Activated CD4-positive, alpha-beta T cell treated with anti-CD3 and anti-CD28 coated beads, Interleukin-2, Interleukin-4, amounts not matched to agents 100 ng/mL and 50 ng/mL, durations not matched to agents 16 hours and 8 hours (primary cell): ENCODE results near the gene TMEM121.
"Not testable (repeated sequence)": the region's sequence is repeated elsewhere in the genome, so short reads cannot be mapped to it uniquely, and the experiment has no call there.

ENCODE experiments used
- DNase-seq: peaks from one replicate; pipeline ENCODE4 v3.0.0-alpha.2; 2020; ENCODE audit warnings: low spot score

The TMEM121 gene

GRCh38 chr14:105547072-105547471 lies 20.7 kb downstream of the TMEM121 start:
- not testable (repeated sequence) for DNase-seq

GRCh38 chr14:105547741-105548169 lies 21.4 kb downstream of the TMEM121 start:
- DNase-seq = no peak

- no peak for DNase-seq
Observed at GRCh38 chr14:105549481-105549880, 23.1 kb downstream of the TMEM121 start.

GRCh38 chr14:105554022-105554421 lies 27.6 kb downstream of the TMEM121 start:
- no peak for DNase-seq

DNA sequence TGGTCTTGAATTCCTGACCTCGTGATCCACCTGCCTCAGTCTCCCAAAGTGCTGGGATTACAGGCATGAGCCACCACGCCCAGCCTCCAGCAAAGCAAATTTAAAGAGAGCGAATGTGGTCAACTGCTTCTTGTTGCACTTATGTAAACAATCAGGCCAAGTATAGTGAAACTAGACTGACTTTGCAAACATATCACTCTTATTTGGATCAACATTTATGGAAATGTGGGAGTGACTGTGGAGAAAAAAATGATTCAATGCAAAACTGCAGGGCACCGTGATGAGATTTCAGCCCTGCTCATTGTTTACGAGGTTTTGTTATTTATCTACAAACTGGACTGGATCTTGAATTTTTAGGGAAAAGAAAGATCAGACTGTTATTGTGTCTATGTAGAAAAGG lies 28.1 kb downstream of the TMEM121 start:
- no peak for DNase-seq

DNA sequence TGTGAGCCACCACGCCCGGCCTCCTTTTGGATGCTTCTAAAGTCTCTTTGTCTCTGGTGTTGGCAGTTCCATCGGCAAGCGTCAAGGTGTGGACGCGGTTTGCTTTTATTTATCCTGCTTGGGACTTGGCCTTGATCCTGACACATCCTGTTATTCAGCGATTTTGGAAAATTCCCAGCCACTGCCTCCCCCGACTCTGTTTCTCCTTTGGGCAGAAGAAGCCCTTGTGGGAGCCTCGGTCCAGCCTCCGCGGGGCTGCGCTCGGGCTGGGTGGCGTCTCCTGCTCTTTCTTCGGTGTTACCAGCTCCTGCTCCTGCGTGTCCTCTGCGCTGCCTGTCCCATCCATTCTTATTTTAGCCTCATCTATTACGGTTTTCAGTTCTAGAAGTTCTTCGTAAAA lies 31.3 kb downstream of the TMEM121 start:
- DNase-seq = not testable (repeated sequence)

GRCh38 chr14:105558449-105559154 lies 32.2 kb downstream of the TMEM121 start:
- DNase-seq = not testable (repeated sequence)

- not testable (repeated sequence) for DNase-seq
Observed at GRCh38 chr14:105559384-105560047, 33.1 kb downstream of the TMEM121 start.

DNA sequence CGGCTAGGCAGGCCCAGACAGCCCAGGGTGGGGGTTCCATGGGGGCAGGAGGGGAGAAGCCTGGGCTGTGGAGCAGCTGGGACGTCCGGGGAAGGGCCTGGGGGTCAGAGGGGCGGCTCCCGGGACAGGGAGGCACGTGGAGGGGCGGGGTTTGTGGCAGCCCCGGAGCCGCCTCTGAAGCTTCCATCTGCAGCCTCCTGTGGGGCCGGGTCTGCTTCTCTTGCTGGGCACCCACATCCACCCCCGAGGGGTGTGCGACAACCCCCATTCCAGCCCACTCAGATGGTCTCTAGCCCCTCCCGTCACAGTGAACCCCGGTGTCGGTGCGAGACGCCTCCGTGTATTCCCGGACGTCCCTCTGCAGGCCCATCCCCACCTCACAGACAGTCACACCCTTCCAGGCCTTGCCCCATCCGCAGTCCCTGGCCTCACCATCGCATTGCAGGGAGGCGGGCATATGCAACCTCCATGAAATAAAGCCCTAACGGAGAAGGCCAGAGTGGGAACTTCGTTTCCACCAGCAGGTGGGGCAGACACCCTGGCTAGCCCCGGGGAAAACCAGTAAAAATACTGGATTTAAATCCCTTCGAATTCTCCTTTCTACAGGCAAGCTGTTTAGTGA lies 33.8 kb downstream of the TMEM121 start:
- not testable (repeated sequence) for DNase-seq

GRCh38 chr14:105561345-105561744 lies 35.0 kb downstream of the TMEM121 start:
- not testable (repeated sequence) for DNase-seq

DNA sequence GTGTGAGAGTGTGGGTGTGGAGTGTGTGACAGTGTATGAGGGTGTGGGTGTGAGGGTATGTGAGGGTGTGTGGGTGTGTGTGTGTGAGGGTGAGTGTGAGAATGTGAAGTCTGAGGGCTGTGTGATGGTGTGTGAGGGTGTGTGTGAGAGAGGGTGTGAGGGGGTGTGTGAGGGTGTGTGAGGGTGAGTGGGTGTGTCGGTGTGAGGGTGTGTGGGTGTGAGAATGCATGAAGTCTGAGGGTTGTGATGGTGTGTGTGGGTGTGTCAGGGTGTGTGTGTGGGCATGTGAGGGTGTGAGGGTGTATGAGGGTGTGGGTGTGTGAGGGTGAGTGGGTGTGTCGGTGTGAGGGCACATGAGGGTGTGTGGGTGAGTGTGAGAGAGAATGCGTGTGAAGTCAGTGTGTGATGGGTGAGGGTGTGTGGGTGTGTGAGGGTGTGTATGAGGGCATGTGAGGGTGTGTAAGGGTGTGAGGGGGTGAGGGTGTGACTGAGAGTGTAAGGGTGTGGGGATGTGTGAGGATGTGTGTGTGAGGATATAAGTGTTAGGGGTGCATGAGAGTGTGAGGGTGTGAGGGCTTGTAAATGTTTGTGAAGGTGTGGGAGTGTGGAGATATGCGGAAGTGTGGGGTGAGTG lies 36.4 kb downstream of the TMEM121 start:
- no peak for DNase-seq

GRCh38 chr14:105563347-105563737 lies 37.0 kb downstream of the TMEM121 start:
- DNase-seq = no peak

DNA sequence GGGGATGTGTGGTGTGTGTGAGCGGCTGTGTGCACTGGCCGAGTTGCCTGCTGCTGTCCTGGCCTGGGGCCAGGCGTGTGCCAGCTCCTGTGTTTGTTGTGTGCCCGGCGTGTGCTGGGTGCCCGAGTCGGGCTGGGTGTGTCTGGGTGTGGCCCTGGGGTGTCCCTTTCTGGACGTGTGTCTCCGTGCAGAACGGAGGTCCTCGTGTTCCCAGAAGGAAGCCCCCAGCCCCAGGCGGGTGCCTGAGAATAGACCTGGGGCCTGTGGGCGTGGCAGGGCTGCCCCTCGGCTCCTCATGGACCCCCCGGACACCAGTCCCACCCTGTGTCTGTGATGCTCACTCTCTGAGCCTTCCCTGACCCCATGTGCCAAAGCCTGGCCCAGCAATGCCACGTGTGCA lies 38.2 kb downstream of the TMEM121 start:
- not testable (repeated sequence) for DNase-seq

DNA sequence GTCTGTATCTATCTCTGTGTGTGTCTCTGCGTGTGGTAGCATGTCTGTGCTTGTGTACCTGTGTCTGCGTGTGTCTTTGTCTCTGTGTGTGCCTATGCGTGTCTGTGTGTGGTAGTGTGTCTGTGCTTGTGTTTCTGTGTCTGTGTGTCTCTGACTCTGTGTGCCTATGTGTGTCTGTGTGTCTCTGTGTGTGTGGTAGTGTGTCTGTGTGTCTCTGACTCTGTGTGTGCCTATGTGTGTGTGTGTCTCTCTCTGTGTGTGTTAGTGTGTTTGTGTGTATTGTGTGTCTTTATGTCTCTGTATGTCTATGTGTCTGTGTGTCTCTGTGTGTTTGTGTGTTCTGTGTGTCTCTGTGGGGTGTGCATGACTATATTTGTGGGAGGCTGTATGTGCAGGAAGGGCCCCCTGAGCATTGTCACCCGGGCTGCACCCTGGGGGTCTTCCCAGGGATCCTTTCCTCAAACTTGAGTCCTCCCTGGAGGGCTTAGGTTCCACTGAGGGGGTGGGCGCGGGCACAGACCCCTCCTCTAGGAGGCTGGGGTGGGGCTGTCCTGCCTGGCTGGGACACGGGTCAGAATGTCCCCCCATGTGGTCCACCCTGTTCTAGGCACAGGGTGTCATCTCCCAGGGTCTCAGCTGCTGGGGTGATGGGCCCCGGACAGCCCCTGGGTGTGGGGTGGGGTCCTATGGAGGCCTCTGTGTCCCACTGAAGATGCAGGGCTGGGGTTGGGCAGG lies 39.0 kb downstream of the TMEM121 start:
- not testable (repeated sequence) for DNase-seq

DNA sequence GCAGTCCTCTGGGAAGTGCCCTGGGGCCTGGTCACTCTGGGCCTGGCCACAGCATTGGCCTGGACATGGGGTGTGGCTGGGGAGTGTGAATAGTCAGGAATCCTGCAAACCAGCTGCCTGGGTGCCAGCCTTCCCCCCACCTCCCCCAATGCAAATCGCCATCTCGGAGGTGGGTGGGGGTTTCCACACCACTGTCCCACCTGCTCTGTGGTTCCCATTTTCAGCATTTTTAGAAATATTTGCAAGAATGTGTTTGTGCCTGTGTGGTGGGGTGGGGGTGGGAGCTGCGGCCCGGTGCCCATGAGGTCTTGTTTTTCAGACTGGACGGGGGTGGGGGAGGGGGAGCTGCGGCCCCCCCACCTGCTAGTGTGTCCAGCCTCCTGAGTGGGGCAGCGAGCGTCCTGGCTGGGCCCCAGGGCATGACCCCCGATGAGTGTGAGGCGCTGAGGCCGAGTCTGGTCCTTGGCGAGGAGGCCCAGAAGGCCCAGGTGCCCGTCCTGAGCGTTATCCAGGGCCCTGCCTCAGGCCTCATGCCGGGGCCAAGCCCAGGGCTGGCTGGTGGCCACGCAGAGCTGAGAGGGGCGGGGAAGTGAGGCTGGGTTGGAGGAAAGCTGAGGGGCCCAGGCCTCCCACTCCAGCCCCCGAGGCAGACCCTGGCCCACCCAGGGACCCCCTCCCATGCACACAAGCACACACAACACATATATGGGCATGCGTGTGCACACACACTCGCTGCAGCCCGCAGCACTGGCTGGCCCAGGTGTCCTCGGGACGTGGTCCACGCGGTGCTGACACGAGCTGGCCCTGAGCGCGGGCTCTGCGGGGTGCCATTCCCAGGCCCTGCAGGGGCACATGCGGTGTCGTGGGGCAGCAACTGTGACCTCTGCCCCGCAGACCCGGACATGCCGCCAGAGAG lies 40.1 kb downstream of the TMEM121 start:
- not testable (repeated sequence) for DNase-seq

- DNase-seq = not testable (repeated sequence)
Observed at GRCh38 chr14:105567164-105568103, 41.1 kb downstream of the TMEM121 start.

- not testable (repeated sequence) for DNase-seq
Observed at GRCh38 chr14:105568140-105568843, 41.9 kb downstream of the TMEM121 start.

DNA sequence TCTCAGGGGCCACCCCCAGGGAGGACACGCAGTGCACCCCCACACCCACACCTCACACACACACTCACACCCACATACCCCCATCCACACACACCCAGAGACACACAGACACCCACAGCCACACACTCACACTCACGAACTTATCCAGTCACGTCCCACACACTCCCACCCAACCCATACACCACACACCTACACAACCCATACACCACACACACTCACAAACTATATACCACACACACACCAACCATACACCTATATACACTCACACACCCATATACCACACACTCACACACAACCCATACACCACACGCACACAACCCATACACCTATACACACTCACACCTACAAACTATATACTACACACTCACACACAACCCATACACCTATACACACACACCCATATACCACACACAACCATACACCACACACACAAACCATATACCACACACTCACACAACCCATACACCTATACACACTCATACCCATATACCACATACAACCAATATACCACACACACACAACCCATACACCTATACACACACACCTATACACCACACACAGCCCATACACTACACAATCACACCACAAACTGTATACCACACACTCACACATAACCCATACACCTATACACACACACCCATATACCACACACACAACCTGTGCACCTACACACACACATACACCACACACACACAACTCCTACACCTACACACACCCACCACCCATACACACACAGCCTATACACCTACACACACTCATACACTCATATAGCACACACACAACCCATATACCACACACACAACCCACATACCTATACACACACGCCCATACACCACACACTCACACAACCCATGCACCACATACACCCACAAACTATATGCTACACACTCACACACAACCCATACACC lies 42.7 kb downstream of the TMEM121 start:
- no peak for DNase-seq
